Fibroblast of the aortic adventitia (primary cell): Measurements from ENCODE around the gene TFF2. TPM values are rescaled to one million over a fixed set of nuclear protein-coding genes. Genes with fewer than 3 reads are reported as not detected.

Experiments
- DNase-seq: peaks from one replicate; pipeline ENCODE4 v3.0.0-alpha.2; 2010; ENCODE audit warnings: low read depth
- H3K4me3 ChIP-seq: 2 replicates; pipeline ENCODE4 v1.5.1; 2011; ENCODE audit warnings: low read depth, mild to moderate bottlenecking, control low read depth, low read length, moderate library complexity
- CTCF ChIP-seq: IDR thresholded peaks from 2 replicates; pipeline ENCODE4 v1.5.1; 2011; ENCODE audit warnings: mild to moderate bottlenecking, low read length, control low read depth, inconsistent platforms; ENCODE audit not compliant: insufficient read depth
- total RNA-seq: library from RNA; depleted of rRNA; stranded (reverse); fragments of >200 nt; gene quantifications from 2 replicates; pipeline ENCODE4 v1.2.3, GENCODE V29; 2012; ENCODE audit warnings: low replicate concordance

The TFF2 gene
- total RNA-seq, 1 donor: not detected

- no peak overlapping the region for H3K4me3 ChIP-seq
- TF ChIP-seq CTCF: no peak
- DNase-seq: no peak
Observed at GRCh38 chr21:42361286-42361685, 10.5 kb upstream of the TFF2 start.

- TF ChIP-seq CTCF: no peak
- DNase-seq: no peak
- no peak overlapping the region for H3K4me3 ChIP-seq
Observed at GRCh38 chr21:42360317-42360716, 9.5 kb upstream of the TFF2 start.

- H3K4me3 ChIP-seq: no peak overlapping the region
- no peak for DNase-seq
- no peak for TF ChIP-seq CTCF
Observed at GRCh38 chr21:42358937-42359336, 8.1 kb upstream of the TFF2 start.

GRCh38 chr21:42358261-42358660 is 7.5 kb upstream of the TFF2 start:
- no peak for DNase-seq
- H3K4me3 ChIP-seq: no peak overlapping the region
- TF ChIP-seq CTCF: no peak

- DNase-seq: no peak
- TF ChIP-seq CTCF: no peak
- no peak overlapping the region for H3K4me3 ChIP-seq
Observed at GRCh38 chr21:42357307-42357706, 6.5 kb upstream of the TFF2 start.

GRCh38 chr21:42356650-42357049 is 5.9 kb upstream of the TFF2 start:
- TF ChIP-seq CTCF: no peak
- DNase-seq: no peak
- no peak overlapping the region for H3K4me3 ChIP-seq

GRCh38 chr21:42356046-42356445 is 5.3 kb upstream of the TFF2 start:
- no peak for DNase-seq
- TF ChIP-seq CTCF: no peak
- H3K4me3 ChIP-seq: no peak overlapping the region
